ENCODE data around the gene PRIMA1. TPM values are rescaled to one million over a fixed set of nuclear protein-coding genes. Genes with fewer than 3 reads are reported as not detected.

Gene PRIMA1
- total and polyA plus RNA-seq, 2 donors from 2014 or later, result 1.0 to 1.7 TPM

- no peak for FAIRE-seq
- no peaks in the 10 kb centered on the region for H3K9me3 ChIP-seq (ENCODE audit: control insufficient read depth in 2 of 3, insufficient read depth in 1 of 3, low read length in 3 of 3)
- intact Hi-C loops (cut with DNase I), result no loop called here
Observed at GRCh38 chr14:93714605-93715004, 73.7 kb downstream of the PRIMA1 start.

DNA sequence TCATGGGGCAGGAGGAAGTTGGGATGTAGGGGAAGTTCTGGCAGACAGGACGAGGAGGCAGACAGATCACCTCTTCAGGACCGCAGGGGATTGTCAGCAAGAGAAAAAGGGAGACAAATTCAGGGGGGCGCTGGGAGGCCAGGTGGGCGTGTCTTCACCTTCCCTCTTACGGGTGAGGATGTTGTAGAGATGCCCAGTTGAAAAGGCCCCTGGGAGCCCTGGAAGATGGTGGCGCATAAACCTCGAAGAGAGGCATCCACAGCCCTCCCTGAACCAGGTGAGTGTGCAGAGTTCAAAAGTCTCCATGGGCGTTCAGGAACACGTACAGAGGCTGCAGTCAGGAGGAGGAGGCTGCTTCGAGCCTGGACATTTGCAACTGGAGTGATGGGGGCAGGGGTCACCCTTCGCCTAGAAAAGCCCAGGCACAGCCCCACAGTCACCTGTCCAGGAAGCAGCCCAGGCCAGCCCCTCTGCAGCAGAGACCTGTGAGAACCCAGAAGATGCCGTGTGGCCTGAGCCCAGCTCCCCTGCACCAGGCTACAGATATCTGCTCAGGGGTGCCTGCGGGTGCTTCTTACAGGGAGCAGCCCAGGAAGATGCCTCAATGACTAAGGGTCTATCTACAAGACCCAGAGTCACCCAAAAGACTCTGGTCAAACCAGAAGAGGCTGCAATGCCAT is 74.4 kb downstream of the PRIMA1 start:
- Histone ChIP-seq H3K4me1 (ENCODE audit: control insufficient read depth in 2 of 3, insufficient read depth in 2 of 3, low read depth in 1 of 3, low read length in 3 of 3) (peaks cover 0 to 2% (median 0%) of the 10 kb centered on the region in 3 donors), H3K9ac (ENCODE audit: low read length in 3 of 3) (no peak overlapping the region), H3K36me3 (ENCODE audit: control insufficient read depth in 2 of 3, insufficient read depth in 3 of 3, low read length in 3 of 3) (no peaks in the 10 kb centered on the region), H3K4me3 (ENCODE audit: low read length in 3 of 3) (no peak overlapping the region), H3K9me3 (ENCODE audit: control insufficient read depth in 2 of 3, insufficient read depth in 1 of 3, low read length in 3 of 3) (no peaks in the 10 kb centered on the region), H3K27ac (ENCODE audit: low read depth in 2 of 2, low read length in 2 of 2) (no peak overlapping the region), H3K27me3 (ENCODE audit: control insufficient read depth, insufficient read depth, low read length) (no peaks in the 10 kb centered on the region)
- peak in 1 of 5 donors; percentile 51 for DNase-seq
- no peak for FAIRE-seq
- TF ChIP-seq CTCF (IDR thresholded peaks at IDR 0.05; ENCODE audit: borderline replicate concordance, extremely low read depth, insufficient read depth), result no peak
- intact Hi-C loops (cut with DNase I), result no loop called here

More at GRCh38 chr14:93714605-93715004, 73.7 kb downstream of the PRIMA1 start:
- H3K36me3 ChIP-seq (ENCODE audit: control insufficient read depth in 2 of 3, insufficient read depth in 3 of 3, low read length in 3 of 3), result no peaks in the 10 kb centered on the region
- no peak overlapping the region for H3K4me3 ChIP-seq (ENCODE audit: low read length in 3 of 3)
- no peak overlapping the region for H3K27ac ChIP-seq (ENCODE audit: low read depth in 2 of 2, low read length in 2 of 2)
- H3K9ac ChIP-seq (ENCODE audit: low read length in 3 of 3), result no peak overlapping the region
- peaks cover 0 to 2% (median 0%) of the 10 kb centered on the region in 3 donors for H3K4me1 ChIP-seq (ENCODE audit: control insufficient read depth in 2 of 3, insufficient read depth in 2 of 3, low read depth in 1 of 3, low read length in 3 of 3)
- H3K27me3 ChIP-seq (ENCODE audit: control insufficient read depth, insufficient read depth, low read length), result no peaks in the 10 kb centered on the region
- no peak for TF ChIP-seq CTCF (IDR thresholded peaks at IDR 0.05; ENCODE audit: borderline replicate concordance, extremely low read depth, insufficient read depth)
- no peak for DNase-seq

- TF ChIP-seq CTCF (IDR thresholded peaks at IDR 0.05; ENCODE audit: borderline replicate concordance, extremely low read depth, insufficient read depth), result no peak
- Histone ChIP-seq H3K4me1 (ENCODE audit: control insufficient read depth in 2 of 3, insufficient read depth in 2 of 3, low read depth in 1 of 3, low read length in 3 of 3) (peaks cover 0 to 2% (median 0%) of the 10 kb centered on the region in 3 donors), H3K27ac (ENCODE audit: low read depth in 2 of 2, low read length in 2 of 2) (no peak overlapping the region), H3K9me3 (ENCODE audit: control insufficient read depth in 2 of 3, insufficient read depth in 1 of 3, low read length in 3 of 3) (no peaks in the 10 kb centered on the region), H3K27me3 (ENCODE audit: control insufficient read depth, insufficient read depth, low read length) (no peaks in the 10 kb centered on the region), H3K36me3 (ENCODE audit: control insufficient read depth in 2 of 3, insufficient read depth in 3 of 3, low read length in 3 of 3) (no peaks in the 10 kb centered on the region), H3K4me3 (ENCODE audit: low read length in 3 of 3) (no peak overlapping the region), H3K9ac (ENCODE audit: low read length in 3 of 3) (no peak overlapping the region)
- intact Hi-C loops (cut with DNase I), result no loop called here
- FAIRE-seq, result no peak
- peak in 1 of 5 donors; percentile 60 for DNase-seq
Observed at GRCh38 chr14:93712838-93713724, 75.2 kb downstream of the PRIMA1 start.
